Naive B cell (primary cell): Measurements from ENCODE around the gene TBX15. TPM values are rescaled to one million over a fixed set of nuclear protein-coding genes. Genes with fewer than 3 reads are reported as not detected.
"Not testable (repeated sequence)": the region's sequence is repeated elsewhere in the genome, so short reads cannot be mapped to it uniquely, and the experiment has no call there.

Experiments used
- ATAC-seq, 2 donors: fragments of 150-1000 bp; cut with Tn5 transposase; 2 replicates each; pipeline ENCODE4 v1.10.0; 2021; ENCODE audit warnings: low read depth in 2 of 2, mild to moderate bottlenecking in 2 of 2, moderate library complexity in 2 of 2
- DNase-seq: peaks from one replicate; pipeline ENCODE4 v3.0.0; 2022
- H3K27ac Mint-ChIP-seq, 6 donors: one replicate each; pipeline ENCODE4 v1.8.0; 2020 to 2022; ENCODE audit warnings: mild to moderate bottlenecking in 6 of 6, mixed read lengths in 6 of 6, moderate library complexity in 5 of 6, inconsistent platforms in 2 of 6
- H3K27me3 Mint-ChIP-seq, 3 donors: one replicate each; pipeline ENCODE4 v1.8.0; 2021 to 2022; ENCODE audit warnings: mixed read lengths in 3 of 3, mild to moderate bottlenecking in 1 of 3
- H3K36me3 Mint-ChIP-seq, 2 donors: one replicate each; pipeline ENCODE4 v1.8.0; 2020 to 2022; ENCODE audit warnings: mixed read lengths in 2 of 2, inconsistent platforms in 1 of 2, mild to moderate bottlenecking in 1 of 2
- H3K4me1 Mint-ChIP-seq, 3 donors: one replicate each; pipeline ENCODE4 v1.8.0; 2020 to 2022; ENCODE audit warnings: mixed read lengths in 3 of 3, inconsistent platforms in 1 of 3, mild to moderate bottlenecking in 1 of 3, moderate library complexity in 1 of 3
- H3K4me3 Mint-ChIP-seq, 8 donors: one replicate each; pipeline ENCODE4 v1.8.0; 2020 to 2022; ENCODE audit warnings: mild to moderate bottlenecking in 8 of 8, mixed read lengths in 8 of 8, moderate library complexity in 8 of 8, inconsistent platforms in 2 of 8
- H3K9me3 Mint-ChIP-seq, 7 donors: one replicate each; pipeline ENCODE4 v1.8.0; 2020 to 2022; ENCODE audit warnings: mixed read lengths in 7 of 7, mild to moderate bottlenecking in 5 of 7, inconsistent platforms in 2 of 7, moderate library complexity in 1 of 7
- polyA plus RNA-seq, 6 donors: library from polyadenylated mRNA; unstranded; fragments of 300-500 nt; fragmentation: Illumina TruSeq; gene quantifications; one replicate each; pipeline ENCODE4 v1.2.3, GENCODE V29; 2021; ENCODE audit warnings: low read depth in 6 of 6

The TBX15 gene
- polyA plus RNA-seq, 6 donors from 2014 or later = not detected

GRCh38 chr1:118960026-118960561, 28.0 kb downstream of the TBX15 start:
- peak overlapping the region in 4 of 6 donors; percentile 55 to 90 (median 76) for H3K27ac Mint-ChIP-seq
- peaks cover 4 to 21% (median 17%) of the 10 kb centered on the region in 3 donors for H3K27me3 Mint-ChIP-seq
- peaks cover 0 to 6% (median 0%) of the 10 kb centered on the region in 7 donors for H3K9me3 Mint-ChIP-seq
- ATAC-seq (peak; percentile 42 to 94), DNase-seq (peak; percentile 48)
- H3K4me3 Mint-ChIP-seq = peak overlapping the region in 7 of 8 donors; percentile 38 to 83 (median 71)
- peaks cover 15 to 25% (median 21%) of the 10 kb centered on the region in 3 donors for H3K4me1 Mint-ChIP-seq
- H3K36me3 Mint-ChIP-seq = no peaks in the 10 kb centered on the region

DNA sequence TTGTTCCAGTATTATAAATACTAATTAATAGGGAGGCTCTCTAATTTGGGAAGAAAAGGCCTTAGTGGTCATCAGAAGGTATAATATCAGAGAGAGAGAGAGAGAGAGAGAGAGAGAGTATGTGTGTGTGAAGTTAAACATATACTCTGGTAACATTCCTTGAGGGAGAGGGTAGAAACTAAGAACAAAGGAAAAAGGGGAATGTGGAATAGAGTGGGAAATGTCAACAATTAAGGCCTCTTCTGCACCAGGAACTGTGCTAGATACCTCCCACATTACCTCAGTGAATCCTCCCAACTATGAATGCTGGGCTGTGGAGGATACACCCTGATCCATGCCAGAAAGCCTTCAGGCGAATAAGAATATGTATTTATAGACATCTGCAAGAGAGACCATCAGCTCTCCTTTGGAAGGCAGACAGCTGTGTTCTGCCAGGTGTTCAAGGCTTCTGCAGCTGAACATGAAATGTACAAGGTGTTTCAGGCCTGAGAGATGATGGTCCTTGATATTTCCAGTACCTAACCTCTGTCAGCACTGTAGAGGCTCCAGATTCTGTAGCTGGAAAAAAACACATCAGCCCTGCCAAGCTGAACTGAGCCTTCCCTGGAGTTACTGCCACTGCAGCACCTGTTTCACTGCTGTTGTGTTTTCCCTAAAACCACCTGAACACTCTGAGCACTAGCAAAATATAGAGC, 29.1 kb downstream of the TBX15 start:
- peak overlapping the region in 3 of 6 donors; percentile 2 to 55 (median 27) for H3K27ac Mint-ChIP-seq
- DNase-seq = no peak

GRCh38 chr1:118958140-118958539, 30.0 kb downstream of the TBX15 start:
- DNase-seq (no peak), ATAC-seq (no peak)
- Mint-ChIP-seq H3K4me1 (peaks cover 15 to 25% (median 21%) of the 10 kb centered on the region in 3 donors), H3K36me3 (no peaks in the 10 kb centered on the region), H3K9me3 (peaks cover 0 to 4% (median 0%) of the 10 kb centered on the region in 7 donors), H3K27me3 (peaks cover 0 to 3% (median 1%) of the 10 kb centered on the region in 3 donors), H3K27ac (no peak overlapping the region), H3K4me3 (no peak overlapping the region)

More for the DNA sequence above, 29.1 kb downstream of the TBX15 start:
- Mint-ChIP-seq H3K4me3 (peak overlapping the region in 5 of 8 donors; percentile 17 to 83 (median 51)), H3K36me3 (no peaks in the 10 kb centered on the region), H3K27me3 (peaks cover 4 to 12% (median 7%) of the 10 kb centered on the region in 3 donors), H3K9me3 (peaks cover 0 to 4% (median 0%) of the 10 kb centered on the region in 7 donors), H3K4me1 (peaks cover 15 to 25% (median 21%) of the 10 kb centered on the region in 3 donors)
- no peak for ATAC-seq

- not testable (repeated sequence) for H3K4me3 Mint-ChIP-seq, ATAC-seq, H3K9me3 Mint-ChIP-seq, DNase-seq, H3K36me3 Mint-ChIP-seq, H3K27me3 Mint-ChIP-seq, H3K27ac Mint-ChIP-seq
- peaks cover 15 to 25% (median 21%) of the 10 kb centered on the region in 3 donors for H3K4me1 Mint-ChIP-seq
Measured at GRCh38 chr1:118957579-118957978, 30.6 kb downstream of the TBX15 start.

DNA sequence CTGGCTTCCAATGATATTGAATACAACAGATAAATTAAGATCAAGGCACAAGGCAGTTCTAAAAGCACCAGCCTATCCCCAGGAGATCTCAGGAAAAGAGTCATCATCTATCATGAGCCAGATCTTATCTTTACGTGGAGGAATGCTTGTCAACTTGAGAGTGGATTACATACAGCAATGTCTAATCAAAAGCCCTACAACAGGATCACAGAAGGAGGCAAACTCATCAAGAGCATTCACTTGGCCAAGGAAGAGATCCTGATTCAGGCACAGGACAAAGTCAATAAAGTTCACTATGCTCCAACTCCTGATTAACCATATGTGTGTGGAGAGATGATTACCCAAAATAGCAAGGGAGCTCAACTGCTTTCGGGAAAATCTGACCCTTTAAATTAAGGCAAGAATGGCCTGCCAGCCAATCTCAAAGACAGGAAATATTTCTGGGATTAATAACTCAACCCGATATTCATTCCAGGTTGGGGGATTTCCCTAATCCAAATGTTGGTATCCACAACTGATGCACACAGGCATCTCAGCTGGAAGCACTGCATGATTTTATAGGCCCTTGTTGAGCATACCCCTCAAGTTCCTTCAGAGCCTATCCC, 33.7 kb downstream of the TBX15 start:
- Mint-ChIP-seq H3K27me3 (peaks cover 0 to 6% (median 0%) of the 10 kb centered on the region in 3 donors), H3K27ac (no peak overlapping the region)

GRCh38 chr1:118951270-118951936, 36.7 kb downstream of the TBX15 start:
- Mint-ChIP-seq H3K9me3 (peaks cover 0 to 7% (median 0%) of the 10 kb centered on the region in 7 donors), H3K27me3 (peaks cover 10 to 25% (median 16%) of the 10 kb centered on the region in 3 donors), H3K4me1 (no peaks in the 10 kb centered on the region), H3K27ac (no peak overlapping the region), H3K4me3 (no peak overlapping the region), H3K36me3 (no peaks in the 10 kb centered on the region)
- ATAC-seq (no peak), DNase-seq (no peak)

More for the DNA sequence above, 33.7 kb downstream of the TBX15 start:
- no peak overlapping the region for H3K4me3 Mint-ChIP-seq
- peaks cover 0 to 4% (median 0%) of the 10 kb centered on the region in 7 donors for H3K9me3 Mint-ChIP-seq
- no peaks in the 10 kb centered on the region for H3K36me3 Mint-ChIP-seq
- no peak for DNase-seq
- H3K4me1 Mint-ChIP-seq = peaks cover under 1 to 8% (median 2%) of the 10 kb centered on the region in 3 donors
- no peak for ATAC-seq

- DNase-seq = no peak
- ATAC-seq = no peak
- Mint-ChIP-seq H3K9me3 (peaks cover 0 to 7% (median 0%) of the 10 kb centered on the region in 7 donors), H3K27me3 (peaks cover 10 to 25% (median 16%) of the 10 kb centered on the region in 3 donors), H3K4me3 (no peak overlapping the region), H3K4me1 (no peaks in the 10 kb centered on the region), H3K27ac (no peak overlapping the region), H3K36me3 (no peaks in the 10 kb centered on the region)
Measured at GRCh38 chr1:118949315-118949714, 38.8 kb downstream of the TBX15 start.

DNA sequence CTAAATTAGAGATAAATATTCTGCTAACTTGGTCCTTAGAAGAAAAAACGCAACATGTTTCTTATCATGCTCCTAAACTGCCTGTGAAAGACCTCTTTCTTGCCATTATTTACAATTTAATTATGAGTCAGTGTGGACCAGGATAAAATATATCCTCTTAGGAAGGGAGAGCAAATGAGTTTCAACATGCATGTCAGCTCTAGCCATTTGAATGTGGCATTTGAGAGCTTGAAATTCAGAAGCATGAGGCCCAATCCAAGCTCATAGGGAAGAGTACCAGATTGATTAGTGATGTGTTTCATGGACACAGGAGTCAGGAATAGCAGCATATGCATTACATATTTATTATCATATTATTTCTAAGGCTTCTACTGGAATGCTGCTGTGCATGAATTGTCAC, 39.3 kb downstream of the TBX15 start:
- Mint-ChIP-seq H3K9me3 (peaks cover 0 to 7% (median 0%) of the 10 kb centered on the region in 7 donors), H3K4me3 (no peak overlapping the region), H3K27ac (no peak overlapping the region), H3K27me3 (peaks cover 10 to 25% (median 16%) of the 10 kb centered on the region in 3 donors), H3K36me3 (no peaks in the 10 kb centered on the region), H3K4me1 (no peaks in the 10 kb centered on the region)
- DNase-seq = no peak
- no peak for ATAC-seq

DNA sequence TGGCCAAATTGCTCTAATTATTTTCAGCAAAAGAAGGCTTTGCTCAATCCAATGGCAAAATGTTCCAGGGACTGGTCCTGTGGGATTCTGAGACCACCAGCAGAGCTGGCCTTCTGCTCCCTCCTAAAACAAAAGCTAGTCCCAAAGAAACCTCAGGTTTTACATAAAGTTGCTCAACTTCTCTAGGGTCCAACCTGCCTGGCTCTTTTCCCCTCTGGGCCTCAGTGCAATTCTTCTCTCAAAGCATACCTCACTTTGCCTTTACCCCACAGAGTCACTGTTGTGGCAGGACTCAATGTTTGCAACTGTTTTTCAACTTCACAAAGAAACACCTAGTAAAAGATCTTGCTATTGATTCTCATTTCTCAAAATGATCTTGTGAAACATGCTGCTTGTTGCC, 39.8 kb downstream of the TBX15 start:
- H3K27me3 Mint-ChIP-seq = peaks cover 10 to 26% (median 16%) of the 10 kb centered on the region in 3 donors
- ATAC-seq (no peak), DNase-seq (no peak)
- no peak overlapping the region for H3K4me3 Mint-ChIP-seq
- no peaks in the 10 kb centered on the region for H3K4me1 Mint-ChIP-seq
- peaks cover 0 to 7% (median 0%) of the 10 kb centered on the region in 7 donors for H3K9me3 Mint-ChIP-seq
- H3K36me3 Mint-ChIP-seq = no peaks in the 10 kb centered on the region
- H3K27ac Mint-ChIP-seq = no peak overlapping the region

DNA sequence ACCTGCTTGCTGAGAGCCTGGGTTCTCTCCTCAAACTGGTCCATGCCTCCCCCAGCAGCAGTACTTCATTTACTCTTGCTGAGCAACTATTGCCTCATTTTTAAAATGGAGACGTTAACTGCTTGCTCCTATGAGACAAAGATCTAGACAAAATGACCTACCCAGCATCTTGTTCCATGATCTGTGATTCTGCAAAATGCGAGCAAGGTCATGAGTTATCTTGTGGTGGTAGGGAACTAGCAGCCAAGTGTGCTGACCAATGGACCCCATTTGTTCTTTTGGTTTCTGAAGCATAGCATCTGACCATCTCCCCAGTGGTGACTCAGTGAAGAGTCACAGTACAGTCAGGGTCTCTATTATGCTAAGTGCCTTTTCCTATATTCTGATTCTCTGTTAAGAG, 40.4 kb downstream of the TBX15 start:
- H3K4me3 Mint-ChIP-seq = no peak overlapping the region
- peaks cover 0 to 7% (median 0%) of the 10 kb centered on the region in 7 donors for H3K9me3 Mint-ChIP-seq
- no peak for DNase-seq
- no peak overlapping the region for H3K27ac Mint-ChIP-seq
- no peaks in the 10 kb centered on the region for H3K4me1 Mint-ChIP-seq
- ATAC-seq = no peak
- peaks cover 10 to 31% (median 16%) of the 10 kb centered on the region in 3 donors for H3K27me3 Mint-ChIP-seq
- H3K36me3 Mint-ChIP-seq = no peaks in the 10 kb centered on the region

GRCh38 chr1:118947003-118947765, 41.0 kb downstream of the TBX15 start:
- Mint-ChIP-seq H3K4me3 (no peak overlapping the region), H3K4me1 (no peaks in the 10 kb centered on the region), H3K36me3 (no peaks in the 10 kb centered on the region), H3K27me3 (peaks cover 11 to 31% (median 16%) of the 10 kb centered on the region in 3 donors), H3K9me3 (peaks cover 0 to 7% (median 0%) of the 10 kb centered on the region in 7 donors), H3K27ac (peak overlapping the region in 1 of 6 donors; percentile 52)
- DNase-seq = no peak
- no peak for ATAC-seq

- no peak for DNase-seq
- Mint-ChIP-seq H3K4me1 (no peaks in the 10 kb centered on the region), H3K27ac (peak overlapping the region in 1 of 6 donors; percentile 4), H3K36me3 (no peaks in the 10 kb centered on the region), H3K9me3 (peaks cover 0 to 7% (median 0%) of the 10 kb centered on the region in 7 donors), H3K27me3 (peaks cover 15 to 31% (median 16%) of the 10 kb centered on the region in 3 donors), H3K4me3 (no peak overlapping the region)
- no peak for ATAC-seq
Measured at GRCh38 chr1:118945489-118945888, 42.7 kb downstream of the TBX15 start.
